IMR-90 (cell line): ENCODE measurements around the gene CAPN2. TPM values are rescaled to one million over a fixed set of nuclear protein-coding genes. Genes with fewer than 3 reads are reported as not detected.

Source experiments
- ATAC-seq: fragments of 200-7000 bp; cut with Tn5 transposase; 2 replicates; pipeline ENCODE4 v1.9.1; 2020; ENCODE audit warnings: low read depth, mild to moderate bottlenecking, moderate library complexity
- BruUV-seq: library from RNA; stranded (reverse); fragments of 400-500 nt; replicated peaks from 2 replicates; lab custom pipeline; 2021; lab: Mats Ljungman, UMichigan
- CTCF ChIA-PET: fragments of 300-600 bp; formaldehyde crosslinking; extraction: SDS; loops from one replicate; lab custom pipeline; 2021; ENCODE audit warnings: antibody characterized with exemption; lab: Yijun Ruan, JAX
- POLR2A ChIA-PET: fragments of 300-600 bp; sonication (Branson Sonifier 250); formaldehyde crosslinking; loops from one replicate; lab custom pipeline; 2022; ENCODE audit warnings: antibody characterized with exemption; ENCODE audit not compliant: unreplicated experiment; lab: Charles Lee
- DNase-seq: peaks from one replicate; pipeline ENCODE4 v3.0.0; 2013
- H2AFZ ChIP-seq: replicated peaks from 2 replicates; pipeline ENCODE3; 2013; ENCODE audit warnings: low read length, mild to moderate bottlenecking; ENCODE audit not compliant: poor library complexity
- H2AK5ac ChIP-seq: 2 replicates; pipeline ENCODE4 v1.6.1; 2013; ENCODE audit warnings: low read depth, low read length, inconsistent platforms
- H2AK9ac ChIP-seq: replicated peaks from 2 replicates; pipeline ENCODE3; 2013; ENCODE audit warnings: mild to moderate bottlenecking, low read depth, low read length, moderate library complexity; ENCODE audit not compliant: poor library complexity
- H2BK120ac ChIP-seq: 2 replicates; pipeline ENCODE4 v1.6.1; 2013; ENCODE audit warnings: low read depth, low read length, inconsistent platforms
- H2BK15ac ChIP-seq: 3 replicates; pipeline ENCODE4 v1.6.1; 2013; ENCODE audit warnings: low read depth, low read length, inconsistent platforms
- H2BK20ac ChIP-seq: 2 replicates; pipeline ENCODE4 v1.6.1; 2013; ENCODE audit warnings: low read depth, mild to moderate bottlenecking, inconsistent platforms, low read length, moderate library complexity
- H2BK5ac ChIP-seq: 2 replicates; pipeline ENCODE4 v1.6.1; 2013; ENCODE audit warnings: mild to moderate bottlenecking, low read depth, low read length, inconsistent platforms; ENCODE audit not compliant: poor library complexity, severe bottlenecking
- H3K14ac ChIP-seq: replicated peaks from 2 replicates; pipeline ENCODE4 v1.6.1; 2013; ENCODE audit warnings: low read depth, low read length, inconsistent platforms
- H3K18ac ChIP-seq: 2 replicates; pipeline ENCODE4 v1.6.1; 2013; ENCODE audit warnings: low read depth, low read length, control low read depth
- H3K23ac ChIP-seq: 2 replicates; pipeline ENCODE4 v1.6.1; 2013; ENCODE audit warnings: low read depth, low read length, inconsistent platforms
- H3K27ac ChIP-seq: 2 replicates; pipeline ENCODE4 v1.5.1; 2013; ENCODE audit warnings: mild to moderate bottlenecking, control low read depth, low read length; ENCODE audit not compliant: insufficient read depth
- H3K27me3 ChIP-seq: 2 replicates; pipeline ENCODE4 v1.6.1; 2013; ENCODE audit warnings: low read length; ENCODE audit not compliant: control insufficient read depth, insufficient read depth
- H3K36me3 ChIP-seq: 2 replicates; pipeline ENCODE4 v1.6.1; 2013; ENCODE audit warnings: low read length, mixed read lengths; ENCODE audit not compliant: control insufficient read depth, insufficient read depth
- H3K4ac ChIP-seq: 2 replicates; pipeline ENCODE4 v1.6.1; 2013; ENCODE audit warnings: low read depth, low read length, inconsistent platforms
- H3K4me1 ChIP-seq: 2 replicates; pipeline ENCODE4 v1.6.1; 2013; ENCODE audit warnings: low read length, mixed read lengths; ENCODE audit not compliant: control insufficient read depth, insufficient read depth
- H3K4me2 ChIP-seq: 2 replicates; pipeline ENCODE4 v1.6.1; 2013; ENCODE audit warnings: low read depth, mild to moderate bottlenecking, control low read depth, low read length, moderate library complexity
- H3K4me3 ChIP-seq: 2 replicates; pipeline ENCODE4 v1.5.1; 2013; ENCODE audit warnings: low read depth, mild to moderate bottlenecking, control low read depth, low read length, moderate library complexity; ENCODE audit not compliant: insufficient read depth
- H3K56ac ChIP-seq: 2 replicates; pipeline ENCODE4 v1.6.1; 2013; ENCODE audit warnings: low read length, inconsistent platforms; ENCODE audit not compliant: insufficient read depth; ENCODE audit errors: extremely low read depth
- H3K79me1 ChIP-seq, 2 experiments: 2 replicates each; pipeline ENCODE4 v1.6.1; 2013; ENCODE audit warnings: low read length in 2 of 2, inconsistent platforms in 1 of 2, low read depth in 1 of 2
- H3K9ac ChIP-seq: 2 replicates; pipeline ENCODE4 v1.6.1; 2013; ENCODE audit warnings: low read depth, low read length, control low read depth
- H3K9me1 ChIP-seq: 2 replicates; pipeline ENCODE4 v1.6.1; 2013; ENCODE audit warnings: low read length, inconsistent platforms; ENCODE audit not compliant: insufficient read depth
- H3K9me3 ChIP-seq: 2 replicates; pipeline ENCODE4 v1.6.1; 2013; ENCODE audit warnings: low read length; ENCODE audit not compliant: control insufficient read depth, insufficient read depth
- H4K20me1 ChIP-seq: 2 replicates; pipeline ENCODE4 v1.6.1; 2013; ENCODE audit warnings: low read length, inconsistent platforms; ENCODE audit not compliant: insufficient read depth
- H4K5ac ChIP-seq: 2 replicates; pipeline ENCODE4 v1.6.1; 2013; ENCODE audit warnings: mild to moderate bottlenecking, low read depth, low read length, control low read depth
- H4K8ac ChIP-seq, 2 experiments: 2 replicates each; pipeline ENCODE4 v1.6.1; 2013; ENCODE audit warnings: low read depth in 2 of 2, low read length in 2 of 2, control low read depth in 1 of 2, inconsistent platforms in 1 of 2
- H4K91ac ChIP-seq: 2 replicates; pipeline ENCODE4 v1.6.1; 2013; ENCODE audit warnings: low read depth, low read length, inconsistent platforms; ENCODE audit not compliant: insufficient read depth
- BHLHE40 ChIP-seq: fragments of 150-350 bp; IDR thresholded peaks from 2 replicates; pipeline ENCODE4 v1.6.1; 2016; ENCODE audit warnings: mild to moderate bottlenecking, low read depth, low read length
- FOS ChIP-seq: fragments of 150-350 bp; IDR thresholded peaks from 2 replicates; pipeline ENCODE4 v1.6.1; 2016; ENCODE audit warnings: low read depth, low read length
- MAFK ChIP-seq: IDR thresholded peaks from 2 replicates; pipeline ENCODE4 v1.6.1; 2012; ENCODE audit warnings: low read depth, low read length, improper control_type of control experiment
- MXI1 ChIP-seq: IDR thresholded peaks from 2 replicates; pipeline ENCODE4 v1.6.1; 2012; ENCODE audit warnings: low read depth, mild to moderate bottlenecking, low read length, moderate library complexity, borderline replicate concordance
- POLR2A ChIP-seq: IDR thresholded peaks from 2 replicates; pipeline ENCODE4 v1.6.1; 2012; ENCODE audit warnings: mild to moderate bottlenecking, low read depth, low read length
- RCOR1 ChIP-seq: IDR thresholded peaks from 2 replicates; pipeline ENCODE4 v1.6.1; 2012; ENCODE audit warnings: mild to moderate bottlenecking, low read length, improper control_type of control experiment; ENCODE audit not compliant: insufficient replicate concordance
- SMC3 ChIP-seq: fragments of 150-350 bp; IDR thresholded peaks from 2 replicates; pipeline ENCODE4 v1.6.1; 2016; ENCODE audit warnings: low read depth, mild to moderate bottlenecking, antibody characterized with exemption, low read length, moderate library complexity
- WGBS, 2 experiments: methylation state at CpG; one replicate each; pipeline versions ENCODE4 v1.1.5 to v1.1.7; 2013; ENCODE audit warnings: missing lambda C conversion rate in 2 of 2; ENCODE audit not compliant: insufficient read length in 1 of 2; ENCODE audit errors: extremely low coverage in 2 of 2; 5-methylcytosine and 5-hydroxymethylcytosine counted together
- dilution Hi-C: fragments of 300-500 bp; cut with HindIII; formaldehyde crosslinking; loops from one replicate; pipeline ENCODE4 v1.14.3; 2018; ENCODE audit warnings: low sequenced_read_pairs; ENCODE audit not compliant: unreplicated experiment
- in situ Hi-C: fragments of 300-500 bp; cut with MboI; formaldehyde crosslinking; loops from 3 replicates; pipeline ENCODE4 v1.14.3; 2019; ENCODE audit warnings: low sequenced_read_pairs, inconsistent platforms, mixed read lengths
- intact Hi-C: fragments of 100-400 bp; cut with micrococcal nuclease; formaldehyde crosslinking; loops from 2 replicates; pipeline ENCODE4 v1.10.0; 2022
- polyA plus RNA-seq, 3 experiments: library from polyadenylated mRNA; depleted of rRNA; stranded (reverse); fragments of >200 nt; gene quantifications; 2 replicates each; pipeline ENCODE4 v1.2.3, GENCODE V29; 2012; ENCODE audit warnings: low replicate concordance in 1 of 3
- total RNA-seq: library from RNA; depleted of rRNA; stranded (reverse); fragments of >200 nt; gene quantifications from 2 replicates; pipeline ENCODE4 v1.2.3, GENCODE V29; 2012
- TF ChIP-seq, protein P1 (sequence below): fragments of 150-350 bp; IDR thresholded peaks from 2 replicates; pipeline ENCODE4 v1.6.1; 2017; ENCODE audit warnings: mild to moderate bottlenecking, antibody characterized with exemption, low read length, low read depth

The CAPN2 gene
- total and polyA plus RNA-seq, 2 of the 4 experiments (the other 2 are of a cell fraction): 339 to 430 TPM

DNA sequence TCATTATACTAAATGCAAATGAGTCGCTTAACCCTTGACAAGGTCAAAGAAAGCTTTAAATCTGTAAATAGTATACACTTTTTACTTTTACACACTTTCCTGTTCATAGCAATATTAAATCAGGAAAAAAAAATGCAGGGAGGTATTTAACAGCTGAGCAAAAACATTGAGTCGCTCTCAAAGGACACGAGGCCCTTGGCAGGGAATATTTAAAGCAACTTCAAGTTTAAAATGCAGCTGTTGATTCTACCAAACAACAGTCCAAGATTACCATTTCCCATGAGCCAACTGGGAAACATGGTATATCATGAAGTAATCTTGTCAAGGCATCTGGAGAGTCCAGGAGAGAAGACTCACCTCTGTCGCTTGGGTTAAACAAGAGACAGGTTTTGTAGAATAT lies 62.7 kb downstream of the CAPN2 start:
- Histone ChIP-seq H3K27me3 (no peaks in the 10 kb centered on the region), H3K9me1 (peaks cover 12% of the 10 kb centered on the region), H2BK5ac (peak overlapping the region; percentile 24), H3K14ac (no peak overlapping the region), H3K27ac (no peak overlapping the region), H2AK9ac (no peak overlapping the region), H3K79me1 (peaks cover 15 to 35% of the 10 kb centered on the region in 2 experiments), H3K9me3 (no peaks in the 10 kb centered on the region), H3K4me2 (no peak overlapping the region), H3K4ac (no peak overlapping the region), H3K56ac (no peak overlapping the region), H2BK120ac (no peak overlapping the region), H4K20me1 (peaks cover 12% of the 10 kb centered on the region), H3K4me1 (peaks cover 24% of the 10 kb centered on the region), H4K91ac (no peak overlapping the region), H3K36me3 (peaks cover 60% of the 10 kb centered on the region), H2BK20ac (no peak overlapping the region), H3K9ac (no peak overlapping the region), H2AK5ac (no peak overlapping the region), H3K23ac (no peak overlapping the region), H4K5ac (no peak overlapping the region), H3K18ac (no peak overlapping the region), H3K4me3 (no peak overlapping the region), H2BK15ac (0 out of 3 replicates have a peak overlapping the region, but pooled peaks have one; percentile 10), H4K8ac (no peak overlapping the region), H2AFZ (no peak overlapping the region)
- WGBS, 2 experiments: no CpG with 5 or more reads among the region's 4 CpGs
- DNase-seq: peak; percentile 30
- intact Hi-C loops (no loop called here), dilution Hi-C loops (no loop called here), in situ Hi-C loops (no loop called here)
- no peak for ATAC-seq
- TF ChIP-seq MAFK: no peak
- TF ChIP-seq MXI1: no peak
- TF ChIP-seq FOS: no peak
- no peak for TF ChIP-seq SMC3
- no peak for TF ChIP-seq POLR2A
- TF ChIP-seq BHLHE40: no peak
- TF ChIP-seq, protein P1, sequence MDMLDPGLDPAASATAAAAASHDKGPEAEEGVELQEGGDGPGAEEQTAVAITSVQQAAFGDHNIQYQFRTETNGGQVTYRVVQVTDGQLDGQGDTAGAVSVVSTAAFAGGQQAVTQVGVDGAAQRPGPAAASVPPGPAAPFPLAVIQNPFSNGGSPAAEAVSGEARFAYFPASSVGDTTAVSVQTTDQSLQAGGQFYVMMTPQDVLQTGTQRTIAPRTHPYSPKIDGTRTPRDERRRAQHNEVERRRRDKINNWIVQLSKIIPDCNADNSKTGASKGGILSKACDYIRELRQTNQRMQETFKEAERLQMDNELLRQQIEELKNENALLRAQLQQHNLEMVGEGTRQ: no peak
- TF ChIP-seq RCOR1: no peak
- ChIA-PET CTCF (interaction anchor here (1.1 kb wide), 1 partner anchor 79 kb away, joined by 5 read pairs; no protein-coding TSS in a partner anchor), POLR2A (no interaction called here)
- BruUV-seq: TSS peak; percentile 98
